Measurements from ENCODE around the gene OXCT1.

OXCT1 gene

DNA sequence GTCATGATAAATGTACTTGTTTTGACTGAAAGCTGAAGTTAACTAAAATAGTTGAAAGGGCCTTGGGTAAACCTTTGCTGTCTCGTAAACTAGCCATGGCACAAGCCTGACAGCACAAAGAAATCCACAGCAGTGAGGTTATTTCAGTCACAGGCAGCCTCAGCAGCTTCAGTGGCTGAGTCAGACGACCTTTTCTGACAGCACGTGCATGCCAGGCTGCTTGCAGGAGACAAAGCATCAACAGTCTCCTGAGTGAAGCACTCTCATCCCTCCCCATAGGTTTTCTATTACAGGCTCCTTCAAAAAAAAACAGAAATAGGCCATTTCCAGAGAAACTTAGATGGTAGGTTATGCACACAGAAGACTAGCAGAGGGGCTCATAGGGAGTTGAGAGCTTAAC is 34.6 kb downstream of the OXCT1 start:
- H3K36me3 ChIP-seq (ENCODE audit: low read depth): peaks cover 58% of the 10 kb centered on the region
- H3K27me3 ChIP-seq (ENCODE audit: insufficient read depth, poor library complexity, severe bottlenecking): no peaks in the 10 kb centered on the region
- peak; percentile 94 for ATAC-seq (ENCODE audit: low read depth)
- no peak overlapping the region for H3K4me3 ChIP-seq (ENCODE audit: severe bottlenecking)
- H3K4me1 ChIP-seq (ENCODE audit: insufficient read depth, poor library complexity, severe bottlenecking): peaks cover 3% of the 10 kb centered on the region
- TF ChIP-seq, protein P1, sequence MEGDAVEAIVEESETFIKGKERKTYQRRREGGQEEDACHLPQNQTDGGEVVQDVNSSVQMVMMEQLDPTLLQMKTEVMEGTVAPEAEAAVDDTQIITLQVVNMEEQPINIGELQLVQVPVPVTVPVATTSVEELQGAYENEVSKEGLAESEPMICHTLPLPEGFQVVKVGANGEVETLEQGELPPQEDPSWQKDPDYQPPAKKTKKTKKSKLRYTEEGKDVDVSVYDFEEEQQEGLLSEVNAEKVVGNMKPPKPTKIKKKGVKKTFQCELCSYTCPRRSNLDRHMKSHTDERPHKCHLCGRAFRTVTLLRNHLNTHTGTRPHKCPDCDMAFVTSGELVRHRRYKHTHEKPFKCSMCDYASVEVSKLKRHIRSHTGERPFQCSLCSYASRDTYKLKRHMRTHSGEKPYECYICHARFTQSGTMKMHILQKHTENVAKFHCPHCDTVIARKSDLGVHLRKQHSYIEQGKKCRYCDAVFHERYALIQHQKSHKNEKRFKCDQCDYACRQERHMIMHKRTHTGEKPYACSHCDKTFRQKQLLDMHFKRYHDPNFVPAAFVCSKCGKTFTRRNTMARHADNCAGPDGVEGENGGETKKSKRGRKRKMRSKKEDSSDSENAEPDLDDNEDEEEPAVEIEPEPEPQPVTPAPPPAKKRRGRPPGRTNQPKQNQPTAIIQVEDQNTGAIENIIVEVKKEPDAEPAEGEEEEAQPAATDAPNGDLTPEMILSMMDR (IDR thresholded peaks at IDR 0.05; ENCODE audit: poor library complexity, severe bottlenecking): no peak
- no peaks in the 10 kb centered on the region for H3K9me3 ChIP-seq (ENCODE audit: severe bottlenecking)
- DNase-seq (ENCODE audit: low spot score): no peak
- no peak overlapping the region for H3K27ac ChIP-seq (ENCODE audit: poor library complexity, severe bottlenecking)

DNA sequence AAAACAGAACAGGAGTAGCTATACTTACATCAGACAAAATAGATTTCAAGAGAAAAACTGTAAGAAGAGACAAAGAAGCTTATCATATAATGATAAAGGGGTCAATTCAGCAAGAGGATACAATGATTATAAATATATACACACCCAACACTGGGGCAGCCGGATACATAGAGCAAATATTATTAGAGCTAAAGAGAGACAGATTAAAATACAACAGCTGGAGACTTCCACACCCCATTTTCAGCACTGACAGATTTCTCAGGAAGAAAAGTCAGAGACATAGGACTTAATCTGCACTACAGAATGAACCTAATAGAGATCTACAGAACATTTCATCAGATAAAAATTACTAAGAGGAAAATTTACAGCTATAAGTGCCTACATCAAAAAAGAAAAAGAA is 35.7 kb downstream of the OXCT1 start:
- TF ChIP-seq, protein P1 (IDR thresholded peaks at IDR 0.05; ENCODE audit: poor library complexity, severe bottlenecking): no peak
- H3K4me1 ChIP-seq (ENCODE audit: insufficient read depth, poor library complexity, severe bottlenecking): peaks cover 3% of the 10 kb centered on the region
- no peak overlapping the region for H3K4me3 ChIP-seq (ENCODE audit: severe bottlenecking)
- ATAC-seq (ENCODE audit: low read depth) (no peak), DNase-seq (ENCODE audit: low spot score) (no peak)
- peaks cover 54% of the 10 kb centered on the region for H3K36me3 ChIP-seq (ENCODE audit: low read depth)
- no peaks in the 10 kb centered on the region for H3K27me3 ChIP-seq (ENCODE audit: insufficient read depth, poor library complexity, severe bottlenecking)
- no peak overlapping the region for H3K27ac ChIP-seq (ENCODE audit: poor library complexity, severe bottlenecking)
- no peaks in the 10 kb centered on the region for H3K9me3 ChIP-seq (ENCODE audit: severe bottlenecking)

DNA sequence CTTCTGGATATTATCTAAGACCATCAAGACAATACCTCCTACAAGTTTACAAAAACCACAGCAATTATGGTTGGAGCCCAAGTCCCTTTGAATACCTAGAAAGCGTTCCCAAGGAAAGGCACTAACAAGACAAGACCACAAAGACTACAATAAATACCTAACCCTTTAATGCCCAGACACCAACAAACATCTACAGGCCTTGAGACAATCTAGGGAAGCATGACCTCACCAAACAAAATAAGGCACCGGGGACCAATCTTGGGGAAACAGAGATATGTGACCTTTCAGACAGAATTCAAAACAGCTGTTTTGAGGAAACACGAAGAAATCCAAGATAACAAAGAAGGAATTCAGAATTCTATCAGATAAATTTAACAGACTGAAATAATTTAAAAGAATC is 37.8 kb downstream of the OXCT1 start:
- no peak overlapping the region for H3K4me3 ChIP-seq (ENCODE audit: severe bottlenecking)
- H3K9me3 ChIP-seq (ENCODE audit: severe bottlenecking): no peaks in the 10 kb centered on the region
- ATAC-seq (ENCODE audit: low read depth): no peak
- no peak overlapping the region for H3K27ac ChIP-seq (ENCODE audit: poor library complexity, severe bottlenecking)
- no peaks in the 10 kb centered on the region for H3K27me3 ChIP-seq (ENCODE audit: insufficient read depth, poor library complexity, severe bottlenecking)
- TF ChIP-seq, protein P1 (IDR thresholded peaks at IDR 0.05; ENCODE audit: poor library complexity, severe bottlenecking): no peak
- peaks cover 48% of the 10 kb centered on the region for H3K36me3 ChIP-seq (ENCODE audit: low read depth)
- DNase-seq (ENCODE audit: low spot score): no peak
- peaks cover 3% of the 10 kb centered on the region for H3K4me1 ChIP-seq (ENCODE audit: insufficient read depth, poor library complexity, severe bottlenecking)

DNA sequence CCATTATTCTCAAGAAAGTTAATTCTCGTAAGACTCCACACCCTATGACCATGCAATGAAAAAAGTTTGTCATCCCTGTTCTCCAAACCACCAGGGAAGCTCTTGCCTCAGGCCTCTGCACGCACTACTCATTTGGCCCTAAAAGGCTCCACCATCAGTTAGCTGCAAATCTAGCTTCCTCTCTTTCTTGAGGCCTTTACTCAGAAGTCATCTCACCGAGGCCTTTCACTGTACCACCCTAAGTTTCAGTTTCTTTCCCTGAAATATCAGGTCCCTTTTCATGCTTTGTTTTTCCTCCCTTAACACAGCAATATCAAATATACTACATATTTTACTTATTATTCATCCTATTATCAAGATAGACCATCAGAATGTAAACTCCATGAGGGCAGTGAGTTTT is 39.1 kb downstream of the OXCT1 start:
- ATAC-seq (ENCODE audit: low read depth): no peak
- Histone ChIP-seq H3K27me3 (ENCODE audit: insufficient read depth, poor library complexity, severe bottlenecking) (no peaks in the 10 kb centered on the region), H3K4me3 (ENCODE audit: severe bottlenecking) (no peak overlapping the region), H3K9me3 (ENCODE audit: severe bottlenecking) (no peaks in the 10 kb centered on the region), H3K27ac (ENCODE audit: poor library complexity, severe bottlenecking) (no peak overlapping the region), H3K36me3 (ENCODE audit: low read depth) (peaks cover 48% of the 10 kb centered on the region), H3K4me1 (ENCODE audit: insufficient read depth, poor library complexity, severe bottlenecking) (peaks cover 3% of the 10 kb centered on the region)
- TF ChIP-seq, protein P1 (IDR thresholded peaks at IDR 0.05; ENCODE audit: poor library complexity, severe bottlenecking): no peak
- DNase-seq (ENCODE audit: low spot score): no peak

DNA sequence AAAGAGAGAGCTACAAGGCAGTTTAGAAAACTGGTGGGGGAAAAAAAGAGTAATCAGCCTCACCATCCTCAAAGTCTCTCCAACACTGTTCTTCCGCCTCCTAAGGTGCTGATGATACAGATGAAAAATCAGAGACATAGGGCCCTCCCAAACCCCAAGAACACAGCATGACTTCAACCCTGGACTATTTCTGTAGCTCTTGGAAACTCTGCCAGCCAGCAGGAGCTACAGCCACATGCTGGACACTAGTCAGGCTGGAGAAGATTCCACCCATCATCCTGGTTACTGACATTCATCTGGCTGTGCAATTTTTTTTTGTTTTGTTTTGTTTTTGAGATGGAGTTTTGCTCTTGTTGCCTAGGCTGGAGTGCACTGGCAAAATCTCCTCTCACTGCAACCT is 42.4 kb downstream of the OXCT1 start:
- H3K4me1 ChIP-seq (ENCODE audit: insufficient read depth, poor library complexity, severe bottlenecking): no peaks in the 10 kb centered on the region
- no peak overlapping the region for H3K4me3 ChIP-seq (ENCODE audit: severe bottlenecking)
- H3K27ac ChIP-seq (ENCODE audit: poor library complexity, severe bottlenecking): no peak overlapping the region
- TF ChIP-seq, protein P1 (IDR thresholded peaks at IDR 0.05; ENCODE audit: poor library complexity, severe bottlenecking): no peak
- no peak for DNase-seq (ENCODE audit: low spot score)
- H3K9me3 ChIP-seq (ENCODE audit: severe bottlenecking): no peaks in the 10 kb centered on the region
- H3K27me3 ChIP-seq (ENCODE audit: insufficient read depth, poor library complexity, severe bottlenecking): no peaks in the 10 kb centered on the region
- peaks cover 25% of the 10 kb centered on the region for H3K36me3 ChIP-seq (ENCODE audit: low read depth)
- no peak for ATAC-seq (ENCODE audit: low read depth)

Measured in RWPE2 (cell line).